Prostate gland (tissue), 2 donors: ENCODE results near the gene TRIM14. TPM values are rescaled to one million over a fixed set of nuclear protein-coding genes. Genes with fewer than 3 reads are reported as not detected.

Experiments used
- DNase-seq: peaks from one replicate; pipeline ENCODE4 v3.0.0-alpha.2; 2019; ENCODE audit warnings: low spot score
- H3K27ac ChIP-seq, 2 donors: fragments of 200-600 bp; sonication (generic); 2 replicates each; pipeline ENCODE4 v1.5.1; 2017 to 2019
- H3K27me3 ChIP-seq: fragments of 200-600 bp; sonication (generic); replicated peaks from 2 replicates; pipeline ENCODE4 v1.5.1; 2019; ENCODE audit not compliant: insufficient read depth
- H3K36me3 ChIP-seq, 2 donors: fragments of 200-600 bp; sonication (generic); 1 replicate in 1 of 2; 2 replicates in 1 of 2; pipeline versions ENCODE4 v1.5.1 to v1.8.1; 2017 to 2019
- H3K4me1 ChIP-seq: fragments of 200-600 bp; sonication (generic); replicated peaks from 2 replicates; pipeline ENCODE4 v1.5.1; 2019
- H3K4me3 ChIP-seq, 2 donors: fragments of 200-600 bp; sonication (generic); 2 replicates each; pipeline ENCODE4 v1.5.1; 2017 to 2019
- H3K9me3 ChIP-seq: fragments of 200-600 bp; sonication (generic); 2 replicates; pipeline ENCODE4 v1.5.1; 2017
- POLR2A ChIP-seq: fragments of 450-650 bp; IDR thresholded peaks from one replicate; pipeline ENCODE4 v1.6.1; 2016; ENCODE audit warnings: antibody characterized with exemption, mild to moderate bottlenecking
- POLR2AphosphoS5 ChIP-seq: sonication (generic); formaldehyde crosslinking; IDR thresholded peaks from one replicate; pipeline ENCODE4 v1.6.1; 2017; ENCODE audit warnings: antibody characterized with exemption
- WGBS: methylation state at CpG from one replicate; pipeline ENCODE4 v1.1.5; 2018; 5-methylcytosine and 5-hydroxymethylcytosine counted together
- intact Hi-C: fragments of 100-400 bp; cut with DNase I; formaldehyde crosslinking; loops from one replicate; pipeline ENCODE4 v1.14.2; 2022
- total RNA-seq, 2 donors: library from RNA; depleted of rRNA; stranded (reverse); fragments of >200 nt; gene quantifications; one replicate each; pipeline ENCODE4 v1.1.0, GENCODE V29; 2016
- TF ChIP-seq, protein P1 (sequence below), 4 experiments: fragments of 200-600 bp in 2 of 4; fragments of 450-650 bp in 2 of 4; sonication (generic) in 2 of 4; IDR thresholded peaks; 1 replicate in 3 of 4; 2 replicates in 1 of 4; pipeline ENCODE4 v1.5.1; 2016 to 2019; ENCODE audit warnings: antibody characterized with exemption in 4 of 4, mild to moderate bottlenecking in 2 of 4, moderate library complexity in 2 of 4

Gene TRIM14
- total RNA-seq, 2 donors from 2014 or later = 23.4 to 24.3 TPM

- intact Hi-C loops = no loop called here
- no peaks in the 10 kb centered on the region for H3K36me3 ChIP-seq
- WGBS = 73% methylated on average over 5 of the region's 5 CpGs
- no peak overlapping the region for H3K4me3 ChIP-seq
- TF ChIP-seq POLR2A = no peak
- TF ChIP-seq, protein P1, sequence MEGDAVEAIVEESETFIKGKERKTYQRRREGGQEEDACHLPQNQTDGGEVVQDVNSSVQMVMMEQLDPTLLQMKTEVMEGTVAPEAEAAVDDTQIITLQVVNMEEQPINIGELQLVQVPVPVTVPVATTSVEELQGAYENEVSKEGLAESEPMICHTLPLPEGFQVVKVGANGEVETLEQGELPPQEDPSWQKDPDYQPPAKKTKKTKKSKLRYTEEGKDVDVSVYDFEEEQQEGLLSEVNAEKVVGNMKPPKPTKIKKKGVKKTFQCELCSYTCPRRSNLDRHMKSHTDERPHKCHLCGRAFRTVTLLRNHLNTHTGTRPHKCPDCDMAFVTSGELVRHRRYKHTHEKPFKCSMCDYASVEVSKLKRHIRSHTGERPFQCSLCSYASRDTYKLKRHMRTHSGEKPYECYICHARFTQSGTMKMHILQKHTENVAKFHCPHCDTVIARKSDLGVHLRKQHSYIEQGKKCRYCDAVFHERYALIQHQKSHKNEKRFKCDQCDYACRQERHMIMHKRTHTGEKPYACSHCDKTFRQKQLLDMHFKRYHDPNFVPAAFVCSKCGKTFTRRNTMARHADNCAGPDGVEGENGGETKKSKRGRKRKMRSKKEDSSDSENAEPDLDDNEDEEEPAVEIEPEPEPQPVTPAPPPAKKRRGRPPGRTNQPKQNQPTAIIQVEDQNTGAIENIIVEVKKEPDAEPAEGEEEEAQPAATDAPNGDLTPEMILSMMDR (IDR thresholded peaks at IDR 0.05) = no peak
- no peak for TF ChIP-seq POLR2AphosphoS5
- no peak overlapping the region for H3K27ac ChIP-seq
- H3K27me3 ChIP-seq = no peaks in the 10 kb centered on the region
- no peaks in the 10 kb centered on the region for H3K4me1 ChIP-seq
- DNase-seq = no peak
- H3K9me3 ChIP-seq = no peaks in the 10 kb centered on the region
Measured at GRCh38 chr9:98108531-98109031, 10.4 kb downstream of the TRIM14 start.

DNA sequence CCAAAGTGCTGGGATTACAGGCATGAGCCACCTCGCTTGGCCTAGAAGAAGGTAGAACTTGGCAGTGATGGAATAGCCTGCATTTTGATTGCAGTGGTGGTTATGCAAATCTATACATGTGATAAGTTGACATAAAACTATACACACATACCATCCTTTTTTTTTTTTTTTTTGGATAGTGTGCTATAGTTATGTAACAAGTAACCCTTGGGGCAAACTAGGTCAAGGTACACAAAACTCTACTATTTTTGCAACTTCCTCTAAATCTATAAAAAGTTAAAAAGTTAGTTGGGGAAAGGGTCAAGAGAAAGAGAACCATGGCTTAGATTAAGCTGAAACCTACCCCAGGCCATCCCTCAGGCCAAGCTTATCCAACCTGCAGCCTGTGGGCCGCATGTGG, 11.1 kb downstream of the TRIM14 start:
- 98% methylated on average over 2 of the region's 2 CpGs for WGBS
- Histone ChIP-seq H3K36me3 (no peaks in the 10 kb centered on the region), H3K27me3 (no peaks in the 10 kb centered on the region), H3K9me3 (no peaks in the 10 kb centered on the region), H3K4me1 (no peaks in the 10 kb centered on the region), H3K4me3 (no peak overlapping the region), H3K27ac (no peak overlapping the region)
- TF ChIP-seq POLR2AphosphoS5 (no peak), POLR2A (no peak)
- TF ChIP-seq, protein P1 (IDR thresholded peaks at IDR 0.05) = no peak
- no peak for DNase-seq
- intact Hi-C loops = no loop called here

- Histone ChIP-seq H3K4me3 (no peak overlapping the region), H3K4me1 (no peaks in the 10 kb centered on the region), H3K27ac (peak overlapping the region; percentile 40 to 77), H3K9me3 (no peaks in the 10 kb centered on the region), H3K36me3 (no peaks in the 10 kb centered on the region), H3K27me3 (no peaks in the 10 kb centered on the region)
- no peak for DNase-seq
- 95% methylated on average over 7 of the region's 7 CpGs for WGBS
- intact Hi-C loops = no loop called here
- TF ChIP-seq POLR2A (no peak), POLR2AphosphoS5 (no peak)
- TF ChIP-seq, protein P1 (IDR thresholded peaks at IDR 0.05) = no peak
Measured at GRCh38 chr9:98105006-98105405, 14.0 kb downstream of the TRIM14 start.

- peak overlapping the region; percentile 40 to 77 for H3K27ac ChIP-seq
- WGBS = 85% methylated on average over 3 of the region's 3 CpGs
Measured at GRCh38 chr9:98104445-98104881, 14.6 kb downstream of the TRIM14 start.

GRCh38 chr9:98101868-98102273, 17.2 kb downstream of the TRIM14 start:
- Histone ChIP-seq H3K27me3 (no peaks in the 10 kb centered on the region), H3K4me1 (peaks cover 23% of the 10 kb centered on the region), H3K36me3 (no peaks in the 10 kb centered on the region), H3K4me3 (no peak overlapping the region), H3K27ac (peak overlapping the region in 1 of 2 donors; percentile 58), H3K9me3 (no peaks in the 10 kb centered on the region)
- no peak for DNase-seq
- TF ChIP-seq, protein P1 (IDR thresholded peaks at IDR 0.05) = no peak
- TF ChIP-seq POLR2AphosphoS5 (no peak), POLR2A (no peak)
- intact Hi-C loops = no loop called here
- WGBS = 40% methylated on average over 6 of the region's 6 CpGs

More at GRCh38 chr9:98104445-98104881, 14.6 kb downstream of the TRIM14 start:
- no peak for DNase-seq
- Histone ChIP-seq H3K36me3 (no peaks in the 10 kb centered on the region), H3K4me1 (peaks cover 3% of the 10 kb centered on the region), H3K9me3 (no peaks in the 10 kb centered on the region), H3K27me3 (no peaks in the 10 kb centered on the region), H3K4me3 (no peak overlapping the region)
- intact Hi-C loops = no loop called here
- TF ChIP-seq, protein P1 (IDR thresholded peaks at IDR 0.05) = no peak
- TF ChIP-seq POLR2A (no peak), POLR2AphosphoS5 (peak; percentile 3)
